Liver (tissue), 9 donors: ENCODE measurements around the gene CCDC66. TPM values are rescaled to one million over a fixed set of nuclear protein-coding genes. Genes with fewer than 3 reads are reported as not detected.

Experiments used
- DNase-seq: peaks from one replicate; pipeline ENCODE4 v3.0.0-alpha.2; 2017; ENCODE audit warnings: low spot score
- H3K27ac ChIP-seq, 2 donors: one replicate each; pipeline ENCODE4 v1.7.0; 2013; ENCODE audit warnings: inconsistent platforms in 2 of 2, low read length in 2 of 2, control low read depth in 1 of 2, low read depth in 1 of 2, mild to moderate bottlenecking in 1 of 2
- H3K27me3 ChIP-seq, 4 donors: one replicate each; pipeline versions ENCODE4 v1.6.1 to v1.7.0; 2013; ENCODE audit warnings: low read length in 3 of 4, inconsistent platforms in 1 of 4, mild to moderate bottlenecking in 1 of 4, moderate library complexity in 1 of 4; ENCODE audit not compliant: control insufficient read depth in 4 of 4, insufficient read depth in 4 of 4
- H3K36me3 ChIP-seq, 4 donors: one replicate each; pipeline versions ENCODE4 v1.6.1 to v1.7.0; 2013; ENCODE audit warnings: low read length in 3 of 4, mild to moderate bottlenecking in 3 of 4, low read depth in 1 of 4, moderate library complexity in 1 of 4; ENCODE audit not compliant: control insufficient read depth in 4 of 4, insufficient read depth in 3 of 4
- H3K4me1 ChIP-seq, 4 donors: one replicate each; pipeline versions ENCODE4 v1.6.1 to v1.7.0; 2013; ENCODE audit warnings: low read length in 3 of 4, mild to moderate bottlenecking in 3 of 4, moderate library complexity in 1 of 4; ENCODE audit not compliant: control insufficient read depth in 4 of 4, insufficient read depth in 4 of 4
- H3K4me3 ChIP-seq, 3 donors: one replicate each; pipeline versions ENCODE4 v1.6.1 to v1.7.0; 2013; ENCODE audit warnings: low read length in 3 of 3, control low read depth in 1 of 3, low read depth in 1 of 3, mild to moderate bottlenecking in 1 of 3
- H3K9ac ChIP-seq, 2 donors: one replicate each; pipeline ENCODE4 v1.7.0; 2013; ENCODE audit warnings: low read length in 2 of 2, mild to moderate bottlenecking in 2 of 2, moderate library complexity in 2 of 2, control low read depth in 1 of 2, low read depth in 1 of 2
- H3K9me3 ChIP-seq, 4 donors: one replicate each; pipeline versions ENCODE4 v1.6.1 to v1.7.0; 2013; ENCODE audit warnings: low read length in 3 of 4; ENCODE audit not compliant: control insufficient read depth in 4 of 4
- ATF3 ChIP-seq: IDR thresholded peaks from 2 replicates; pipeline ENCODE4 v1.6.1; 2016; ENCODE audit warnings: antibody characterized with exemption
- CTCF ChIP-seq: fragments of 150-350 bp; IDR thresholded peaks from 2 replicates; pipeline ENCODE4 v1.5.1; 2017; ENCODE audit warnings: improper control_type of control experiment, low read depth, low read length; ENCODE audit not compliant: missing input control
- EGR1 ChIP-seq, 2 donors: IDR thresholded peaks; 2 replicates each; pipeline ENCODE4 v1.6.1; 2016 to 2018; ENCODE audit warnings: antibody characterized with exemption in 2 of 2, low read depth in 2 of 2
- FOXA2 ChIP-seq: IDR thresholded peaks from 2 replicates; pipeline ENCODE4 v1.6.1; 2016; ENCODE audit warnings: antibody characterized with exemption
- GABPA ChIP-seq, 2 donors: IDR thresholded peaks in 1 of 2; conservative IDR thresholded peaks in 1 of 2; 2 replicates each; pipeline ENCODE4 v1.6.1; 2016; ENCODE audit warnings: antibody characterized with exemption in 2 of 2, mild to moderate bottlenecking in 1 of 2, moderate library complexity in 1 of 2
- HNF4A ChIP-seq, 2 donors: conservative IDR thresholded peaks; 2 replicates each; pipeline ENCODE4 v1.6.1; 2016; ENCODE audit warnings: antibody characterized with exemption in 2 of 2, mild to moderate bottlenecking in 2 of 2
- HNF4G ChIP-seq: IDR thresholded peaks from 2 replicates; pipeline ENCODE4 v1.6.1; 2016; ENCODE audit warnings: antibody characterized with exemption
- JUND ChIP-seq, 2 donors: IDR thresholded peaks; 2 replicates each; pipeline ENCODE4 v1.6.1; 2016; ENCODE audit warnings: antibody characterized with exemption in 2 of 2
- MAX ChIP-seq: IDR thresholded peaks from 2 replicates; pipeline ENCODE4 v1.6.1; 2016; ENCODE audit warnings: antibody characterized with exemption
- NR2F2 ChIP-seq: IDR thresholded peaks from 2 replicates; pipeline ENCODE4 v1.6.1; 2016; ENCODE audit warnings: antibody characterized with exemption
- RAD21 ChIP-seq, 2 donors: IDR thresholded peaks; 2 replicates each; pipeline ENCODE4 v1.6.1; 2016; ENCODE audit warnings: antibody characterized with exemption in 2 of 2, mild to moderate bottlenecking in 2 of 2
- REST ChIP-seq: IDR thresholded peaks from 2 replicates; pipeline ENCODE4 v1.6.1; 2016; ENCODE audit warnings: antibody characterized with exemption, mild to moderate bottlenecking
- RXRA ChIP-seq, 2 donors: IDR thresholded peaks; 2 replicates each; pipeline ENCODE4 v1.6.1; 2017 to 2018; ENCODE audit warnings: antibody characterized with exemption in 2 of 2, mild to moderate bottlenecking in 1 of 2
- SP1 ChIP-seq: IDR thresholded peaks from 2 replicates; pipeline ENCODE4 v1.6.1; 2018; ENCODE audit warnings: antibody characterized with exemption, mild to moderate bottlenecking
- WGBS: extraction: QIAGEN DNeasy Blood & Tissue Kit; methylation state at CpG from one replicate; pipeline ENCODE4 v1.1.7; 2013; 5-methylcytosine and 5-hydroxymethylcytosine counted together
- polyA plus RNA-seq, 2 donors: library from polyadenylated mRNA; stranded (reverse) in 1 of 2; unstranded in 1 of 2; fragments of 200-250 nt in 1 of 2; fragments of >200 nt in 1 of 2; fragmentation: Nextera tagmentation in 1 of 2; extraction: Ambion mirVana in 1 of 2; gene quantifications; one replicate each; pipeline versions ENCODE4 v1.2.1 to v1.2.3, GENCODE V29; 2013 to 2015
- total RNA-seq, 2 donors: library from RNA; depleted of rRNA; stranded (reverse); fragments of >200 nt; gene quantifications; one replicate each; pipeline ENCODE4 v1.2.3, GENCODE V29; 2014
- donor health status: healthy.
- donor health status: healthy.
- donor health status: healthy.
- donor health status: healthy.
- donor health status: healthy.

The CCDC66 gene
- total and polyA plus RNA-seq, 4 donors: 2.1 to 23.3 (median 11.8) TPM

- Histone ChIP-seq H3K27ac (no peak overlapping the region), H3K4me3 (no peak overlapping the region), H3K9me3 (no peaks in the 10 kb centered on the region), H3K4me1 (no peaks in the 10 kb centered on the region), H3K9ac (no peak overlapping the region), H3K27me3 (no peaks in the 10 kb centered on the region), H3K36me3 (peaks cover 0 to 17% (median 5%) of the 10 kb centered on the region in 4 donors)
- DNase-seq: no peak
- TF ChIP-seq CTCF (no peak), HNF4A (conservative IDR thresholded peaks at IDR 0.05) (no peak), RXRA (IDR thresholded peaks at IDR 0.05) (no peak), JUND (IDR thresholded peaks at IDR 0.05) (no peak), GABPA (IDR thresholded peaks at IDR 0.05 in 1 of 2, conservative IDR thresholded peaks at IDR 0.05 in 1 of 2) (no peak), FOXA2 (no peak), MAX (no peak), NR2F2 (no peak), SP1 (no peak), EGR1 (IDR thresholded peaks at IDR 0.05; ENCODE audit: low read depth in 2 of 2) (no peak)
- WGBS: 89% methylated on average over 7 of the region's 7 CpGs
Observed at GRCh38 chr3:56610669-56611335, 53.8 kb downstream of the CCDC66 start.

- Histone ChIP-seq H3K4me1 (no peaks in the 10 kb centered on the region), H3K36me3 (peaks cover 0 to 13% (median 5%) of the 10 kb centered on the region in 4 donors), H3K4me3 (no peak overlapping the region), H3K27me3 (no peaks in the 10 kb centered on the region), H3K9ac (no peak overlapping the region), H3K9me3 (no peaks in the 10 kb centered on the region), H3K27ac (no peak overlapping the region)
- TF ChIP-seq NR2F2 (no peak), SP1 (no peak), RXRA (IDR thresholded peaks at IDR 0.05) (no peak), GABPA (IDR thresholded peaks at IDR 0.05 in 1 of 2, conservative IDR thresholded peaks at IDR 0.05 in 1 of 2) (no peak), REST (no peak)
- WGBS: 80% methylated on average over 8 of the region's 8 CpGs
- DNase-seq: no peak
Observed at GRCh38 chr3:56611364-56611763, 54.4 kb downstream of the CCDC66 start.

- no peak overlapping the region for H3K27ac ChIP-seq
- 95% methylated on average over 6 of the region's 6 CpGs for WGBS
- TF ChIP-seq RXRA (IDR thresholded peaks at IDR 0.05) (no peak), JUND (IDR thresholded peaks at IDR 0.05) (no peak), HNF4A (conservative IDR thresholded peaks at IDR 0.05) (no peak), ATF3 (no peak), FOXA2 (no peak), RAD21 (IDR thresholded peaks at IDR 0.05) (no peak), HNF4G (no peak), REST (no peak), CTCF (no peak)
Observed at GRCh38 chr3:56612146-56612545, 55.2 kb downstream of the CCDC66 start.

More at GRCh38 chr3:56612146-56612545, 55.2 kb downstream of the CCDC66 start:
- no peak overlapping the region for H3K4me3 ChIP-seq
- H3K27me3 ChIP-seq: no peaks in the 10 kb centered on the region
- H3K9ac ChIP-seq: no peak overlapping the region
- no peaks in the 10 kb centered on the region for H3K4me1 ChIP-seq
- H3K9me3 ChIP-seq: no peaks in the 10 kb centered on the region
- H3K36me3 ChIP-seq: peaks cover 0 to 14% (median 4%) of the 10 kb centered on the region in 4 donors
- DNase-seq: no peak
